HepG2 (cell line): ENCODE results near the gene NPR3.

Source experiments
- CTCF ChIP-seq: sonication (generic); formaldehyde crosslinking; IDR thresholded peaks from 2 replicates; pipeline ENCODE4 v1.5.0; 2020; ENCODE audit warnings: mild to moderate bottlenecking, missing genetic modification reagents, moderate library complexity
- MZF1 ChIP-seq: sonication (generic); formaldehyde crosslinking; IDR thresholded peaks from 2 replicates; pipeline ENCODE4 v1.8.1; 2023; ENCODE audit warnings: mild to moderate bottlenecking, missing genetic modification reagents, borderline replicate concordance
- RAD21 ChIP-seq: fragments of 450-650 bp; formaldehyde crosslinking; IDR thresholded peaks from 2 replicates; pipeline ENCODE4 v1.5.0; 2020; ENCODE audit warnings: mild to moderate bottlenecking
- U2AF1 ChIP-seq: fragments of 200-400 bp; formaldehyde crosslinking; optimal IDR thresholded peaks from 2 replicates; pipeline ENCODE3; 2017; ENCODE audit warnings: mild to moderate bottlenecking, low read depth, low read length
- ZNF264 ChIP-seq: sonication (generic); formaldehyde crosslinking; IDR thresholded peaks from 2 replicates; pipeline ENCODE4 v1.4.0; 2020; ENCODE audit warnings: missing genetic modification reagents

- TF ChIP-seq CTCF (CRISPR knock-in tag): no peak
- no peak for TF ChIP-seq RAD21 (CRISPR knock-in tag)
- no peak for TF ChIP-seq MZF1
- TF ChIP-seq ZNF264 (CRISPR knock-in tag): no peak
- no peak for TF ChIP-seq U2AF1
Measured at GRCh38 chr5:32827981-32828380, 116.9 kb downstream of the NPR3 start.
